ENCODE results near the gene FAF1.

DNA sequence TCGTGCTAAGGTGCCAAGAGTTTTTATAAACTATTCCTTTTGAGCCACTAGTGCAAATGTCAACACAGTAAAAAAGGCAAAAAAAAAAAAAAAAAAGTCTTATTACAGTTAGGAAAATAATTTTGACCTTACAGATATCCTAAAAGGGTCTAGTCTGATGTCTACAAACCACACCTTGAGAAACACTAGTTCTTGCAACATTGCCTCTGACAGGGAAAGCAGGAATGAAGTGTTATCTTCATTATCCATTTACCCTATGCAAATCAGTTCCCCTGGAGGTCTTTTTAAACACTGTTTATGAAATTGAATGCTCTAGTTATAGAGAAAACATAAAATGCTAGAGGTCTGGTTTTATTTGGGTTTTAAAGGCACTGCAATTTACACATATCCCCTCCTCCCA is 421.6 kb downstream of the FAF1 start:
- TF ChIP-seq CTCF (conservative IDR thresholded peaks at IDR 0.05; ENCODE audit: low read depth, low read length) (no peak), EZH2 (IDR thresholded peaks at IDR 0.05; ENCODE audit: borderline replicate concordance, low read depth, low read length, poor library complexity, severe bottlenecking) (no peak)
